H1 (cell line): ENCODE measurements around the gene INIP. TPM values are rescaled to one million over a fixed set of nuclear protein-coding genes. Genes with fewer than 3 reads are reported as not detected.

Experiments
- CTCF ChIA-PET: fragments of 300-600 bp; sonication (Branson Sonifier 250); formaldehyde crosslinking; loops from one replicate; lab custom pipeline; 2021; ENCODE audit not compliant: partially characterized antibody; lab: Charles Lee
- POLR2A ChIA-PET: fragments of 300-600 bp; sonication (Branson Sonifier 250); formaldehyde crosslinking; loops from one replicate; lab custom pipeline; 2021; ENCODE audit warnings: inconsistent platforms; ENCODE audit not compliant: partially characterized antibody; lab: Charles Lee
- DNase-seq, 2 experiments: peaks; one replicate each; pipeline versions ENCODE4 v3.0.0 to v3.0.0-alpha.2; 2010 to 2022; ENCODE audit warnings: low spot score in 2 of 2, low read depth in 1 of 2, mixed read lengths in 1 of 2
- FAIRE-seq: peaks from 2 replicates; lab custom pipeline; 2011; peaks lifted over from hg19 to GRCh38; lab: Jason Lieb, UNC
- H2AFZ ChIP-seq: 2 replicates; pipeline ENCODE4 v1.8.1; 2012; ENCODE audit warnings: low read length, inconsistent platforms
- H2AK5ac ChIP-seq: 2 replicates; pipeline ENCODE4 v1.6.1; 2013; ENCODE audit warnings: low read depth, low read length
- H2BK120ac ChIP-seq: replicated peaks from 2 replicates; pipeline ENCODE3; 2013; ENCODE audit warnings: low read depth, low read length, inconsistent platforms
- H2BK12ac ChIP-seq: 2 replicates; pipeline ENCODE4 v1.6.1; 2013; ENCODE audit warnings: low read depth, low read length
- H2BK15ac ChIP-seq: 2 replicates; pipeline ENCODE4 v1.6.1; 2013; ENCODE audit warnings: low read length
- H2BK20ac ChIP-seq: 2 replicates; pipeline ENCODE4 v1.6.1; 2013; ENCODE audit warnings: low read length
- H2BK5ac ChIP-seq: 2 replicates; pipeline ENCODE4 v1.6.1; 2013; ENCODE audit warnings: low read depth, low read length
- H3K14ac ChIP-seq: 2 replicates; pipeline ENCODE4 v1.6.1; 2013; ENCODE audit warnings: inconsistent platforms; ENCODE audit not compliant: insufficient read length
- H3K18ac ChIP-seq: 2 replicates; pipeline ENCODE4 v1.6.1; 2013; ENCODE audit warnings: low read length; ENCODE audit errors: extremely low read depth
- H3K23ac ChIP-seq: 2 replicates; pipeline ENCODE4 v1.6.1; 2013; ENCODE audit warnings: inconsistent platforms; ENCODE audit not compliant: insufficient read length
- H3K23me2 ChIP-seq: 2 replicates; pipeline ENCODE4 v1.6.1; 2013; ENCODE audit warnings: low read depth, low read length
- H3K27ac ChIP-seq: 2 replicates; pipeline ENCODE4 v1.6.1; 2011; ENCODE audit warnings: low read depth, low read length, inconsistent platforms
- H3K27me3 ChIP-seq, 4 experiments: replicated peaks in 1 of 4; 1 replicate in 1 of 4; 2 replicates in 3 of 4; pipeline versions ENCODE4 v1.6.1 to v1.8.1; 2011 to 2013; ENCODE audit warnings: low read length in 3 of 4, mild to moderate bottlenecking in 3 of 4, inconsistent platforms in 2 of 4, mixed read lengths in 2 of 4, moderate library complexity in 1 of 4; ENCODE audit not compliant: control insufficient read depth in 3 of 4, insufficient read depth in 3 of 4; ENCODE audit errors: extremely low read depth in 1 of 4
- H3K36me3 ChIP-seq, 4 experiments: 2 replicates each; pipeline versions ENCODE4 v1.6.1 to v1.8.1; 2011 to 2013; ENCODE audit warnings: mild to moderate bottlenecking in 4 of 4, low read length in 3 of 4, moderate library complexity in 2 of 4, control low read depth in 1 of 4, inconsistent platforms in 1 of 4; ENCODE audit not compliant: insufficient read depth in 4 of 4, control insufficient read depth in 2 of 4
- H3K4ac ChIP-seq: replicated peaks from 2 replicates; pipeline ENCODE3; 2013; ENCODE audit warnings: low read length, low read depth, mixed read lengths, inconsistent platforms; ENCODE audit not compliant: insufficient read length
- H3K4me1 ChIP-seq, 4 experiments: replicated peaks in 1 of 4; 1 replicate in 1 of 4; 2 replicates in 3 of 4; pipeline versions ENCODE4 v1.6.1 to v1.8.1; 2011 to 2013; ENCODE audit warnings: low read length in 3 of 4, inconsistent platforms in 2 of 4, mixed read lengths in 1 of 4; ENCODE audit not compliant: insufficient read depth in 4 of 4, control insufficient read depth in 3 of 4
- H3K4me2 ChIP-seq, 2 experiments: 2 replicates each; pipeline versions ENCODE4 v1.6.1 to v1.8.1; 2011 to 2013; ENCODE audit warnings: low read depth in 2 of 2, low read length in 2 of 2, control low read depth in 1 of 2, inconsistent platforms in 1 of 2, mild to moderate bottlenecking in 1 of 2; ENCODE audit not compliant: insufficient read depth in 1 of 2
- H3K4me3 ChIP-seq, 4 experiments: fragments of 200-600, 300-600 bp in 1 of 4; sonication (generic), shearing (Covaris generic), sonication (Bioruptor Twin) in 1 of 4; 2 replicates each; pipeline versions ENCODE4 v1.5.1 to v1.8.1; 2011 to 2016; ENCODE audit warnings: low read length in 4 of 4, low read depth in 3 of 4, control low read depth in 2 of 4, inconsistent platforms in 2 of 4, mild to moderate bottlenecking in 2 of 4, mixed read lengths in 1 of 4, moderate library complexity in 1 of 4; ENCODE audit not compliant: insufficient read depth in 2 of 4; ENCODE audit errors: extremely low read depth in 1 of 4
- H3K56ac ChIP-seq: replicated peaks from 2 replicates; pipeline ENCODE3; 2013; ENCODE audit warnings: low read depth, mild to moderate bottlenecking, mixed read lengths, low read length, inconsistent platforms; ENCODE audit not compliant: insufficient read length
- H3K79me1 ChIP-seq: 2 replicates; pipeline ENCODE4 v1.6.1; 2013; ENCODE audit warnings: low read depth, low read length, control low read depth
- H3K79me2 ChIP-seq, 2 experiments: 2 replicates each; pipeline versions ENCODE4 v1.6.1 to v1.8.1; 2012 to 2013; ENCODE audit warnings: low read length in 2 of 2, mild to moderate bottlenecking in 2 of 2, inconsistent platforms in 1 of 2; ENCODE audit not compliant: insufficient read depth in 2 of 2, control insufficient read depth in 1 of 2
- H3K9ac ChIP-seq, 4 experiments: replicated peaks in 1 of 4; 1 replicate in 1 of 4; 2 replicates in 3 of 4; pipeline versions ENCODE4 v1.6.1 to v1.8.1; 2011 to 2013; ENCODE audit warnings: low read depth in 3 of 4, low read length in 3 of 4, control low read depth in 2 of 4, mild to moderate bottlenecking in 2 of 4, moderate library complexity in 2 of 4, inconsistent platforms in 1 of 4; ENCODE audit errors: extremely low read depth in 1 of 4
- H3K9me3 ChIP-seq, 2 experiments: 2 replicates each; pipeline versions ENCODE4 v1.6.1 to v1.8.1; 2012 to 2013; ENCODE audit warnings: mild to moderate bottlenecking in 2 of 2, moderate library complexity in 2 of 2, control low read depth in 1 of 2, inconsistent platforms in 1 of 2, low read depth in 1 of 2, low read length in 1 of 2, mixed read lengths in 1 of 2; ENCODE audit not compliant: insufficient read depth in 2 of 2
- H4K20me1 ChIP-seq, 2 experiments: replicated peaks in 1 of 2; 2 replicates each; pipeline versions ENCODE3 to v1.8.1; 2011 to 2013; ENCODE audit warnings: inconsistent platforms in 2 of 2, low read length in 2 of 2, mild to moderate bottlenecking in 1 of 2; ENCODE audit not compliant: insufficient read depth in 2 of 2, control insufficient read depth in 1 of 2
- H4K5ac ChIP-seq: 2 replicates; pipeline ENCODE4 v1.6.1; 2013; ENCODE audit warnings: low read length, low read depth, mixed read lengths, inconsistent platforms; ENCODE audit not compliant: insufficient read length
- H4K8ac ChIP-seq: 2 replicates; pipeline ENCODE4 v1.8.0; 2013; ENCODE audit warnings: mild to moderate bottlenecking, moderate library complexity, low read length, inconsistent platforms; ENCODE audit not compliant: insufficient read depth; ENCODE audit errors: extremely low read depth
- H4K91ac ChIP-seq: replicated peaks from 2 replicates; pipeline ENCODE3; 2013; ENCODE audit warnings: low read length, mixed read lengths, inconsistent platforms; ENCODE audit not compliant: insufficient read length
- KDM5A ChIP-seq: fragments of 200-600 bp; IDR thresholded peaks from 2 replicates; pipeline ENCODE4 v1.7.1; 2012; ENCODE audit warnings: mild to moderate bottlenecking, low read length, inconsistent platforms, mixed read lengths
- RAD21 ChIP-seq, 2 experiments: IDR thresholded peaks in 1 of 2; conservative IDR thresholded peaks in 1 of 2; 2 replicates each; pipeline ENCODE4 v1.6.1; 2011; ENCODE audit warnings: low read depth in 2 of 2, low read length in 2 of 2, improper control_type of control experiment in 1 of 2, inconsistent platforms in 1 of 2, mild to moderate bottlenecking in 1 of 2, moderate library complexity in 1 of 2
- SP2 ChIP-seq: IDR thresholded peaks from 2 replicates; pipeline ENCODE4 v1.6.1; 2012; ENCODE audit warnings: mild to moderate bottlenecking, low read length, inconsistent platforms
- TCF12 ChIP-seq: IDR thresholded peaks from 2 replicates; pipeline ENCODE4 v1.6.1; 2011; ENCODE audit warnings: low read depth, mild to moderate bottlenecking, low read length
- ZNF274 ChIP-seq: IDR thresholded peaks from 2 replicates; pipeline ENCODE4 v1.7.0; 2012; ENCODE audit warnings: low read length, borderline replicate concordance; ENCODE audit errors: extremely low read depth
- WGBS, 2 experiments: shearing (Covaris generic) in 1 of 2; methylation state at CpG; one replicate each; pipeline versions ENCODE4 v1.1.6 to v1.1.7; 2013 to 2015; ENCODE audit warnings: low lambda C conversion rate in 2 of 2, mixed read lengths in 2 of 2, inconsistent platforms in 1 of 2, low coverage in 1 of 2, missing lambda C conversion rate in 1 of 2; ENCODE audit not compliant: insufficient replicate concordance in 2 of 2, insufficient coverage in 1 of 2, insufficient read length in 1 of 2; ENCODE audit errors: extremely low coverage in 1 of 2, missing lambda C conversion rate in 1 of 2; 5-methylcytosine and 5-hydroxymethylcytosine counted together
- polyA plus RNA-seq, 7 experiments: library from polyadenylated mRNA; depleted of rRNA in 3 of 7; stranded (reverse) in 5 of 7; unstranded in 2 of 7; fragments of >200 nt in 5 of 7; fragments of 200-250 nt in 2 of 7; gene quantifications; 1 replicate in 5 of 7; 2 replicates in 1 of 7; 4 replicates in 1 of 7; pipeline versions ENCODE4 v1.2.1 to v1.2.3, GENCODE V29; 2011 to 2013; ENCODE audit warnings: missing spikeins in 2 of 7, mixed read lengths in 2 of 7
- total RNA-seq: library from RNA; stranded (reverse); fragmentation: NEBNext Ultra II Directional; extraction: Animal tissue kit (Norgen Biotek cat#: 25700); gene quantifications from 2 replicates; pipeline ENCODE4 v1.2.1, GENCODE V29; 2021
- TF ChIP-seq, protein P1 (sequence below): IDR thresholded peaks from 2 replicates; pipeline ENCODE4 v1.6.1; 2011; ENCODE audit warnings: low read length, improper control_type of control experiment

INIP gene
- total and polyA plus RNA-seq, 2 of the 8 experiments (the other 6 are each of a cell fraction or from before 2014, with no cell fraction given), result 10.7 to 18.3 TPM

GRCh38 chr9:112725961-112726360, 8.0 kb upstream of the INIP start:
- TF ChIP-seq KDM5A, result no peak
- no peak for TF ChIP-seq ZNF274
- no peak for TF ChIP-seq RAD21 (IDR thresholded peaks at IDR 0.05 in 1 of 2, conservative IDR thresholded peaks at IDR 0.05 in 1 of 2; ENCODE audit: low read depth in 2 of 2, low read length in 2 of 2)
- TF ChIP-seq, protein P1, sequence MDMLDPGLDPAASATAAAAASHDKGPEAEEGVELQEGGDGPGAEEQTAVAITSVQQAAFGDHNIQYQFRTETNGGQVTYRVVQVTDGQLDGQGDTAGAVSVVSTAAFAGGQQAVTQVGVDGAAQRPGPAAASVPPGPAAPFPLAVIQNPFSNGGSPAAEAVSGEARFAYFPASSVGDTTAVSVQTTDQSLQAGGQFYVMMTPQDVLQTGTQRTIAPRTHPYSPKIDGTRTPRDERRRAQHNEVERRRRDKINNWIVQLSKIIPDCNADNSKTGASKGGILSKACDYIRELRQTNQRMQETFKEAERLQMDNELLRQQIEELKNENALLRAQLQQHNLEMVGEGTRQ, result no peak
- no peak for TF ChIP-seq SP2
- TF ChIP-seq TCF12, result no peak
- Histone ChIP-seq H4K91ac (no peak overlapping the region), H3K4me2 (no peak overlapping the region), H2AFZ (no peak overlapping the region), H2BK12ac (no peak overlapping the region), H3K9me3 (no peaks in the 10 kb centered on the region), H2BK15ac (no peak overlapping the region), H3K27me3 (no peaks in the 10 kb centered on the region), H4K5ac (no peak overlapping the region), H3K9ac (no peak overlapping the region), H3K14ac (no peak overlapping the region), H3K23ac (no peak overlapping the region), H3K36me3 (no peaks in the 10 kb centered on the region), H3K79me1 (no peaks in the 10 kb centered on the region), H3K18ac (no peak overlapping the region), H3K4ac (no peak overlapping the region), H2BK120ac (no peak overlapping the region), H4K8ac (no peak overlapping the region), H3K4me3 (no peak overlapping the region), H3K4me1 (no peaks in the 10 kb centered on the region), H4K20me1 (no peaks in the 10 kb centered on the region), H3K79me2 (no peaks in the 10 kb centered on the region), H3K27ac (no peak overlapping the region), H2AK5ac (no peak overlapping the region), H2BK20ac (no peak overlapping the region), H3K23me2 (no peaks in the 10 kb centered on the region), H2BK5ac (no peak overlapping the region), H3K56ac (no peak overlapping the region)
- 78% methylated on average over 3 of the region's 3 CpGs; no CpG with 5 or more reads in 1 of the 2 experiments for WGBS, 2 experiments
- no peak for DNase-seq
- no peak for FAIRE-seq
- CTCF ChIA-PET, result interaction anchor here (1.1 to 1.5 kb wide), 3 partner anchors 12 to 162 kb away, joined by 3 read pairs; no protein-coding TSS in a partner anchor
- POLR2A ChIA-PET, result interaction anchor here (1.5 kb wide), 1 partner anchor 8 kb away, joined by 4 read pairs; the partner anchor contains the start of gene INIP
